ENCODE results near the gene FBN1. TPM values are rescaled to one million over a fixed set of nuclear protein-coding genes. Genes with fewer than 3 reads are reported as not detected.

FBN1 gene
- total and polyA plus RNA-seq, 2 donors = 6.3 to 19.5 TPM

DNA sequence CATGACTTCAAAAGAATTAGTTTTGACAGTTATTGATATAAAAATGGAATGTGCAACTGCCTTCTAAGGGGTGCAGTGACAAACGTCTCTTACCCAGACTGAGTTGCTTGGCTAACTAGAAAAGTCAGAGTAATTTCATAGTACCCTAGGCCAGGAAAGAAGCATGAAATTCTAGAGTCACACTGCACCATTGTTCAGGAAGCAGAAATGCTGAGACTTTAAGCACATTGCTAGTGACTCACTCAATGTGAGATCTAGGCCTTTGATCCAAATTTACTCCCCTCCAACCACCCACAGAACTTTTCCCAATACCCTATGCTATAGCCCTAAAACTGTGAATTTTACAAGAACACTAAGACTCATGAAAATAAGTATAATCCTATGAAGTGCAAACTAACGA, 203.5 kb downstream of the FBN1 start:
- no peak overlapping the region for H3K27ac ChIP-seq (ENCODE audit: low read depth in 1 of 2, low read length in 1 of 2)
- no peak for DNase-seq (ENCODE audit: low read depth in 6 of 9, low spot score in 9 of 9)
- H3K27me3 ChIP-seq (ENCODE audit: control insufficient read depth in 2 of 2, insufficient read depth in 1 of 2, low read length in 1 of 2) = no peaks in the 10 kb centered on the region
- H3K36me3 ChIP-seq (ENCODE audit: control insufficient read depth in 2 of 2, insufficient read depth in 2 of 2, low read length in 1 of 2) = no peaks in the 10 kb centered on the region
- 99% methylated on average over 2 of the region's 2 CpGs for WGBS
- H3K4me3 ChIP-seq (ENCODE audit: low read length in 2 of 2) = no peak overlapping the region
- no peaks in the 10 kb centered on the region for H3K9me3 ChIP-seq (ENCODE audit: control insufficient read depth in 2 of 2, insufficient read depth in 1 of 2, low read length in 1 of 2)
- no peaks in the 10 kb centered on the region for H3K4me1 ChIP-seq (ENCODE audit: control insufficient read depth in 2 of 2, insufficient read depth in 2 of 2, low read length in 2 of 2)

GRCh38 chr15:48440084-48440483, 205.4 kb downstream of the FBN1 start:
- Histone ChIP-seq H3K36me3 (ENCODE audit: control insufficient read depth in 2 of 2, insufficient read depth in 2 of 2, low read length in 1 of 2) (no peaks in the 10 kb centered on the region), H3K4me1 (ENCODE audit: control insufficient read depth in 2 of 2, insufficient read depth in 2 of 2, low read length in 2 of 2) (no peaks in the 10 kb centered on the region), H3K9me3 (ENCODE audit: control insufficient read depth in 2 of 2, insufficient read depth in 1 of 2, low read length in 1 of 2) (no peaks in the 10 kb centered on the region), H3K4me3 (ENCODE audit: low read length in 2 of 2) (no peak overlapping the region), H3K27ac (ENCODE audit: low read depth in 1 of 2, low read length in 1 of 2) (no peak overlapping the region), H3K27me3 (ENCODE audit: control insufficient read depth in 2 of 2, insufficient read depth in 1 of 2, low read length in 1 of 2) (no peaks in the 10 kb centered on the region)
- DNase-seq (ENCODE audit: low read depth in 6 of 9, low spot score in 9 of 9) = no peak
- WGBS = 94% methylated on average over 3 of the region's 3 CpGs

- no peak overlapping the region for H3K4me3 ChIP-seq (ENCODE audit: low read length in 2 of 2)
- no peaks in the 10 kb centered on the region for H3K27me3 ChIP-seq (ENCODE audit: control insufficient read depth in 2 of 2, insufficient read depth in 1 of 2, low read length in 1 of 2)
- H3K27ac ChIP-seq (ENCODE audit: low read depth in 1 of 2, low read length in 1 of 2) = no peak overlapping the region
- no peak for DNase-seq (ENCODE audit: low read depth in 6 of 9, low spot score in 9 of 9)
- H3K36me3 ChIP-seq (ENCODE audit: control insufficient read depth in 2 of 2, insufficient read depth in 2 of 2, low read length in 1 of 2) = no peaks in the 10 kb centered on the region
- WGBS = 97% methylated on average over 3 of the region's 3 CpGs
- no peaks in the 10 kb centered on the region for H3K9me3 ChIP-seq (ENCODE audit: control insufficient read depth in 2 of 2, insufficient read depth in 1 of 2, low read length in 1 of 2)
- no peaks in the 10 kb centered on the region for H3K4me1 ChIP-seq (ENCODE audit: control insufficient read depth in 2 of 2, insufficient read depth in 2 of 2, low read length in 2 of 2)
Measured at GRCh38 chr15:48437178-48437577, 208.3 kb downstream of the FBN1 start.

DNA sequence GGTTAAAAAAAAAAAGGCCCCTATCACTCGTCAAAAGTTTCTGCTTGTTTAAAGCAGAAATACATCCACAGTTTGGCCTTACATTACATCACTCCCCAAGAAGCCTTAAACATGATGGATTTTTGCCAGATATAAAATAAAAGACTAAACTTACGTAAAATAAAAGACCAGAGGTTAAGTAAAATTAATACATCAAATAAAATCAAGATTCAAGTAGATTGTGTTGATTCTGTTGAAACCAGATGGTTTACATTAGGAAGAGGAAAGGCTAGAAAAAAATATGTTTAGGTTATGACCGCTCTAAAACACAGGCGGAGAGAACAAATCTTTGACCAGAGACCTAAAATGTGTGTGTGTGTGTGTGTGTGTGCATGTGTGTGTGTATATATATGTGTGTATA, 210.2 kb downstream of the FBN1 start:
- Histone ChIP-seq H3K27me3 (ENCODE audit: control insufficient read depth in 2 of 2, insufficient read depth in 1 of 2, low read length in 1 of 2) (no peaks in the 10 kb centered on the region), H3K27ac (ENCODE audit: low read depth in 1 of 2, low read length in 1 of 2) (no peak overlapping the region), H3K4me3 (ENCODE audit: low read length in 2 of 2) (no peak overlapping the region), H3K36me3 (ENCODE audit: control insufficient read depth in 2 of 2, insufficient read depth in 2 of 2, low read length in 1 of 2) (no peaks in the 10 kb centered on the region), H3K4me1 (ENCODE audit: control insufficient read depth in 2 of 2, insufficient read depth in 2 of 2, low read length in 2 of 2) (no peaks in the 10 kb centered on the region), H3K9me3 (ENCODE audit: control insufficient read depth in 2 of 2, insufficient read depth in 1 of 2, low read length in 1 of 2) (no peaks in the 10 kb centered on the region)
- DNase-seq (ENCODE audit: low read depth in 6 of 9, low spot score in 9 of 9) = no peak
- WGBS = 96% methylated on average over 4 of the region's 4 CpGs

DNA sequence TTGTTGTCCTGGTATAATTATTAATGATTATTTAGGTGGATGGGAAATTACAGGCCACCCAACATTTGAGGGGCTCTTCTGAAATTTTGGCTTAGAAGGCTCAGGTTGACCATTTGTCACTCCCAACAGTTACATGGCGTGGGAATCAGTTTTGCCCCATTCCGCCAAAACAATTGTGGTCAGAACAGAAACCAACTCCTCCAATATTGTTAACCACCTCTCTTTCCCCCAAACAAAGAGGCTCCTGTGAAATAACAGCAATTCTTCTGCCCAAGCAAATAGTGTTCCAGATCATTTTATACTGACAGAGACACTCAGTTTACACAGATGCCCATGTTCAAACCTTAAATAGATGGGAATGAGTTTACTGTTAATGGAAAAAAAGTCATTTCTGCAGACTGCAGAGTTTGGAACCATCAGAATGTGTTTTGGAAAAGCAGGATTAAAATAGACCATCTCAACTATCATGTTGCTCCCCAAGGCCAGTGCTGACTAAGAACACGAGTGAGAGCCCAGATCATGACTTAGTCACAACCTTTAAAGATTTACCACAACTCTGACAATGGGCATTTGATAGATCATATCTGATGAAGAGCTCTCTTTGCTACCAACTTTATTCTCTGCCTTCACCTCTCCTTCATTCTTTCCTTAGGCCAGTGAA, 212.2 kb downstream of the FBN1 start:
- DNase-seq (ENCODE audit: low read depth in 6 of 9, low spot score in 9 of 9) = no peak
- no peaks in the 10 kb centered on the region for H3K36me3 ChIP-seq (ENCODE audit: control insufficient read depth in 2 of 2, insufficient read depth in 2 of 2, low read length in 1 of 2)
- no peaks in the 10 kb centered on the region for H3K4me1 ChIP-seq (ENCODE audit: control insufficient read depth in 2 of 2, insufficient read depth in 2 of 2, low read length in 2 of 2)
- H3K27me3 ChIP-seq (ENCODE audit: control insufficient read depth in 2 of 2, insufficient read depth in 1 of 2, low read length in 1 of 2) = no peaks in the 10 kb centered on the region
- no peak overlapping the region for H3K4me3 ChIP-seq (ENCODE audit: low read length in 2 of 2)
- WGBS = 99% methylated on average over 3 of the region's 3 CpGs
- H3K27ac ChIP-seq (ENCODE audit: low read depth in 1 of 2, low read length in 1 of 2) = no peak overlapping the region
- no peaks in the 10 kb centered on the region for H3K9me3 ChIP-seq (ENCODE audit: control insufficient read depth in 2 of 2, insufficient read depth in 1 of 2, low read length in 1 of 2)

- Histone ChIP-seq H3K27me3 (ENCODE audit: control insufficient read depth in 2 of 2, insufficient read depth in 1 of 2, low read length in 1 of 2) (no peaks in the 10 kb centered on the region), H3K27ac (ENCODE audit: low read depth in 1 of 2, low read length in 1 of 2) (no peak overlapping the region), H3K4me3 (ENCODE audit: low read length in 2 of 2) (no peak overlapping the region), H3K9me3 (ENCODE audit: control insufficient read depth in 2 of 2, insufficient read depth in 1 of 2, low read length in 1 of 2) (no peaks in the 10 kb centered on the region), H3K4me1 (ENCODE audit: control insufficient read depth in 2 of 2, insufficient read depth in 2 of 2, low read length in 2 of 2) (no peaks in the 10 kb centered on the region), H3K36me3 (ENCODE audit: control insufficient read depth in 2 of 2, insufficient read depth in 2 of 2, low read length in 1 of 2) (no peaks in the 10 kb centered on the region)
- WGBS = 95% methylated on average over 7 of the region's 7 CpGs
- no peak for DNase-seq (ENCODE audit: low read depth in 6 of 9, low spot score in 9 of 9)
Measured at GRCh38 chr15:48432688-48433087, 212.8 kb downstream of the FBN1 start.

- Histone ChIP-seq H3K9me3 (ENCODE audit: control insufficient read depth in 2 of 2, insufficient read depth in 1 of 2, low read length in 1 of 2) (no peaks in the 10 kb centered on the region), H3K27ac (ENCODE audit: low read depth in 1 of 2, low read length in 1 of 2) (no peak overlapping the region), H3K4me1 (ENCODE audit: control insufficient read depth in 2 of 2, insufficient read depth in 2 of 2, low read length in 2 of 2) (no peaks in the 10 kb centered on the region), H3K27me3 (ENCODE audit: control insufficient read depth in 2 of 2, insufficient read depth in 1 of 2, low read length in 1 of 2) (no peaks in the 10 kb centered on the region), H3K4me3 (ENCODE audit: low read length in 2 of 2) (no peak overlapping the region), H3K36me3 (ENCODE audit: control insufficient read depth in 2 of 2, insufficient read depth in 2 of 2, low read length in 1 of 2) (no peaks in the 10 kb centered on the region)
- 91% methylated on average over 8 of the region's 8 CpGs for WGBS
- DNase-seq (ENCODE audit: low read depth in 6 of 9, low spot score in 9 of 9) = no peak
Measured at GRCh38 chr15:48427960-48428547, 217.5 kb downstream of the FBN1 start.

- no peak for DNase-seq (ENCODE audit: low read depth in 6 of 9, low spot score in 9 of 9)
- Histone ChIP-seq H3K4me1 (ENCODE audit: control insufficient read depth in 2 of 2, insufficient read depth in 2 of 2, low read length in 2 of 2) (no peaks in the 10 kb centered on the region), H3K27ac (ENCODE audit: low read depth in 1 of 2, low read length in 1 of 2) (no peak overlapping the region), H3K27me3 (ENCODE audit: control insufficient read depth in 2 of 2, insufficient read depth in 1 of 2, low read length in 1 of 2) (no peaks in the 10 kb centered on the region), H3K36me3 (ENCODE audit: control insufficient read depth in 2 of 2, insufficient read depth in 2 of 2, low read length in 1 of 2) (no peaks in the 10 kb centered on the region), H3K4me3 (ENCODE audit: low read length in 2 of 2) (no peak overlapping the region), H3K9me3 (ENCODE audit: control insufficient read depth in 2 of 2, insufficient read depth in 1 of 2, low read length in 1 of 2) (no peaks in the 10 kb centered on the region)
- WGBS = 97% methylated on average over 6 of the region's 6 CpGs
Measured at GRCh38 chr15:48427479-48427878, 218.0 kb downstream of the FBN1 start.

- Histone ChIP-seq H3K36me3 (ENCODE audit: control insufficient read depth in 2 of 2, insufficient read depth in 2 of 2, low read length in 1 of 2) (no peaks in the 10 kb centered on the region), H3K27ac (ENCODE audit: low read depth in 1 of 2, low read length in 1 of 2) (no peak overlapping the region), H3K4me3 (ENCODE audit: low read length in 2 of 2) (no peak overlapping the region), H3K9me3 (ENCODE audit: control insufficient read depth in 2 of 2, insufficient read depth in 1 of 2, low read length in 1 of 2) (no peaks in the 10 kb centered on the region), H3K4me1 (ENCODE audit: control insufficient read depth in 2 of 2, insufficient read depth in 2 of 2, low read length in 2 of 2) (no peaks in the 10 kb centered on the region), H3K27me3 (ENCODE audit: control insufficient read depth in 2 of 2, insufficient read depth in 1 of 2, low read length in 1 of 2) (no peaks in the 10 kb centered on the region)
- 96% methylated on average over 2 of the region's 2 CpGs for WGBS
- no peak for DNase-seq (ENCODE audit: low read depth in 6 of 9, low spot score in 9 of 9)
Measured at GRCh38 chr15:48426941-48427340, 218.6 kb downstream of the FBN1 start.

All from thymus (tissue), 11 donors.